NCI-H2196 (cell line): Measurements from ENCODE around the gene SLC8A1.

Experiments used
- DNase-seq: peaks from one replicate; lab custom pipeline; 2025; ENCODE audit not compliant: unreplicated experiment; lab: John Stamatoyannopoulos, UW

The SLC8A1 gene

GRCh38 chr2:40281021-40281940, 170.6 kb downstream of the SLC8A1 start:
- DNase-seq = peak; percentile 20

- no peak for DNase-seq
These were observed 172.4 kb downstream of the SLC8A1 start for GRCh38 chr2:40279482-40279881.

- DNase-seq = no peak
These were observed 172.9 kb downstream of the SLC8A1 start for GRCh38 chr2:40279001-40279400.

GRCh38 chr2:40276076-40276475, 175.8 kb downstream of the SLC8A1 start:
- DNase-seq = no peak

- no peak for DNase-seq
These were observed 177.6 kb downstream of the SLC8A1 start for GRCh38 chr2:40274270-40274669.

GRCh38 chr2:40273734-40274182, 178.1 kb downstream of the SLC8A1 start:
- no peak for DNase-seq

- DNase-seq = no peak
These were observed 180.8 kb downstream of the SLC8A1 start for GRCh38 chr2:40271094-40271493.

GRCh38 chr2:40270372-40270771, 181.5 kb downstream of the SLC8A1 start:
- no peak for DNase-seq

- no peak for DNase-seq
These were observed 183.3 kb downstream of the SLC8A1 start for GRCh38 chr2:40268566-40268965.

GRCh38 chr2:40266201-40266600, 185.7 kb downstream of the SLC8A1 start:
- DNase-seq = no peak

GRCh38 chr2:40265602-40266001, 186.3 kb downstream of the SLC8A1 start:
- no peak for DNase-seq

- DNase-seq = no peak
These were observed 190.8 kb downstream of the SLC8A1 start for GRCh38 chr2:40261042-40261441.

- DNase-seq = no peak
These were observed 191.5 kb downstream of the SLC8A1 start for GRCh38 chr2:40260437-40260836.

GRCh38 chr2:40259900-40260299, 192.0 kb downstream of the SLC8A1 start:
- DNase-seq = no peak

- DNase-seq = no peak
These were observed 193.8 kb downstream of the SLC8A1 start for GRCh38 chr2:40258135-40258457.

GRCh38 chr2:40257340-40258134, 194.4 kb downstream of the SLC8A1 start:
- DNase-seq = no peak

GRCh38 chr2:40256649-40257048, 195.2 kb downstream of the SLC8A1 start:
- DNase-seq = peak; percentile 8

GRCh38 chr2:40256008-40256407, 195.9 kb downstream of the SLC8A1 start:
- DNase-seq = no peak

GRCh38 chr2:40255103-40255502, 196.8 kb downstream of the SLC8A1 start:
- DNase-seq = no peak

GRCh38 chr2:40254611-40255010, 197.3 kb downstream of the SLC8A1 start:
- DNase-seq = no peak

GRCh38 chr2:40251137-40251536, 200.8 kb downstream of the SLC8A1 start:
- DNase-seq = peak; percentile 91

- DNase-seq = no peak
These were observed 202.3 kb downstream of the SLC8A1 start for GRCh38 chr2:40249577-40249976.
